ENCODE results near the gene CPS1.

CPS1 gene

DNA sequence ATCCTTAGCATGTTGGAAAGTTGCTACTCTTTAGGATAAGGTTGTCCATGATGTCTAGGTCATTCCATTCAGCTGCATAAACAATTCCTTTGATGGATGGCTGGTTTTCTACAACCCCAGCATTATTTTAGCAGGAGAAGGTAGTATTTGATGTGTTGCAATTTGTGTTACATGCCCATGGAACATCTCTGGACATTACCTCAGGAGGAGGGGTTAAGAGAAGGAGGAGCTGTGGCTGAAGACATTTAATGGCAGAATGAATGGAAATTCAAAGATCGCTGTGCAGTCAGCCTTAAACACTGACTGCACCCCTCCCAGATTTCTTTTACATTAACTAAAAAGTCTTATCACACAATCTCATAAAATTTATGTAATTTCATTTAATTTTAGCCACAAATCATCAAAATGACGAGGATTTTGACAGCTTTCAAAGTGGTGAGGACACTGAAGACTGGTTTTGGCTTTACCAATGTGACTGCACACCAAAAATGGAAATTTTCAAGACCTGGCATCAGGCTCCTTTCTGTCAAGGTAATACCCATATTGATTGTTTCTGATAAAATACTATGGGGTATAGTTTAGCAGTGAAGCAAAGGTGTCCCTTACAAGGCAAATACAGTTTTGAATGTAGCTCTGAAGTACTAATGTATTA lies at the start of gene CPS1:
Gene CPS1, plus strand, starts transcription at position 271 of the 652 bp plus-strand sequence. Its CDS starts 135 bp downstream, at position 406.
- no peak for DNase-seq (ENCODE audit: low read depth)

DNA sequence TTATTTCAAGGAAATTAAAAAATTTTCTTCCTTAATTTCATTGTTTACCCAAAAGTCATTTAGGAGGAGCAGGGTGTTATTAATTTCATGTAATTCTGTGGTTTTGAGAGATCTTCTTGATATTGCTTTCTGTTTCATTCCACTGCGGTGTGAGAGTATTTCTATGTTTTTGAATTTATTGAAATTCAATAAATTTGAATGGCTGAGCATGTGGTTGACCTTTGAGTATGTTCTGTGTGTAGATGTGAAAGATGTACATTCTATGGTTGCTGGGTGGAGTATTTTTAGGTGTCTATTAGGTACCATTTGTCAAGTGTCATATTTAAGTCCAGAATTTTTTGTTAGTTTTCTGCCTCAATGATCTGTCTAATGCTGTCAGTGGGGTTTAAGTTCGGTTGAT lies 40.5 kb upstream of the CPS1 start:
- no peak for DNase-seq (ENCODE audit: low read depth)

DNA sequence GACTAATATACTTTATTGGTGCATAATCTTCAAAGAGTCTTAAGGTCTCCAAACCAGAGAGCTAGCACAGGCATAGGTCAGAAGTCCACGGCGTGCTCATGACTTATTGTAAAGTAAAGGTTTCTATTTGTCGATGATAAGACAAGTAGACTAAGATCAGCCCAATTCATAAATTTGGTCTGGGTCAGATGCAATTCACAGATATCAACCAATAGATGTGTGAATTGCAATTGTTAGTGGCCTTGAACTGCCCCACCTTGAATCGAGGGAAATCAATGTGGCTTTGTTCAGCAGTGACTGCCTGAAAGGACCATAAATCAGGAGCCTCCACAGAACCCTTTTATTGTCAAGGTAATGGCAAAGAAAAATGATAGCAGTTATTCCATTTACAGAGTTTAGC lies 39.1 kb upstream of the CPS1 start:
- DNase-seq (ENCODE audit: low read depth) = no peak

DNA sequence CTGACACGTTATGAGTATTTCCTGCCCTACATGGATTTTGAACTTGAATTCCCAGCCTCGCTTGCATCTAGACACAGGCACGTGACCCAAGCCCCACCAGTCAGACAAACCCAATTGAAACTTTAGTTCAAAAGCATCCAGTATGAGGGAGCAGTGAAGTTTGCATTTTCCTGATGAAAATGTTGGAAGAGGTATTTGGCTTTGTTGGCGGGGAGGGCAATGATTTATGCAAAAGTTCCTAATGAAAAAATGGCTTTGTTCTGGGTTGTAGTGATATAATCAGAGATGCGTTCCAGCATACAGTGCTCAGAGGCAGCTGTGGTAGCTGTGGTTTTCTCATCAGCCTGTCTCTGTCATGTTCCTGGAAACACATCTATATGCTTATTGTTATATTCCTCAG lies 36.8 kb upstream of the CPS1 start:
- no peak for DNase-seq (ENCODE audit: low read depth)

DNA sequence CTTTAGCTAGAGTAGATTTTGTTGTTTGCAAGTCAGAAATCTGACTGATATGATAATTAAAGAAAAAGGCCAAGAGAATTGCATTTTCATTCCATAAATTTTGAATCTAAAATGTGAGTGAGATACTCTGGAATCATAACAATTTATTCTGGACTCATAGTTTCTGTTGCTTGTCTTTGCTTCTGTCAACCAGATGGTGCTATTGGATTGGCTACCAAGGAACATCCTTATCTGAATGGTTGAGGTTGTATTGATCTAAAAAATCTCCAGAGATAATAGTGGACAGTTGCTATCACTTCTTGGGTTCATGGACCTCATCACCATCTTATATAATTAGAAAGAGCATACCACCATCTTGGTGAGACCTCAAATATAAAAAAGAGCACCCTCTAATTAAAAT lies 34.0 kb upstream of the CPS1 start:
- DNase-seq (ENCODE audit: low read depth) = no peak

DNA sequence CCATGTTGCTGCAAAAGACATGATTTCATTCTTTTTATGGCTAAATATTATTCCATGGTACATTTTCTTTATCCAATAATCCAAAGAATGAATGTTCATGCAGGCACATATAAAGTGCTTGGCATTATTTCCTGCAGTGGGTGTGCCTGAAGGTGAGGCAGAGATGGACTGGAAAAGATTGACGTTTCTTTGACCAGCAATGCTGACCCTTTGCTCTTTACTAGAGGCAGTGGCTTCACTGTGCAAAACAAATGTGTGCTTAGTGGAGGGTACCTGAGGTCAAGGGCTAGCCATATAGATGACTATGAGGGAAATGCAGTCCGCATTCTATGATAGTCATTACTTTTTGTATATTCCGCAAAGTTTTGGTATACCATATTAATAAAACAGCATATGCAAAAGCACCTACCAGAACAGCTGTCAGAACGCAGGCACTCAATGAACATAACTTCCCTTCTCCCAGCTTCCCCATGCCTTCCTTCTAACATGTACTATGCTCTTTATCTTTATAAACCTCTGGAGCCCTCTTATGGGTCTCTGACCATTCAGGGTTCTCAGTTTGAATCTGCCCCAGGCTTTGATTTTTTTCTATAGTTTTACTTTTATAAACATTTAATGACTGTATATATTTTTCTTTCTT lies 32.6 kb upstream of the CPS1 start:
- no peak for DNase-seq (ENCODE audit: low read depth)

DNA sequence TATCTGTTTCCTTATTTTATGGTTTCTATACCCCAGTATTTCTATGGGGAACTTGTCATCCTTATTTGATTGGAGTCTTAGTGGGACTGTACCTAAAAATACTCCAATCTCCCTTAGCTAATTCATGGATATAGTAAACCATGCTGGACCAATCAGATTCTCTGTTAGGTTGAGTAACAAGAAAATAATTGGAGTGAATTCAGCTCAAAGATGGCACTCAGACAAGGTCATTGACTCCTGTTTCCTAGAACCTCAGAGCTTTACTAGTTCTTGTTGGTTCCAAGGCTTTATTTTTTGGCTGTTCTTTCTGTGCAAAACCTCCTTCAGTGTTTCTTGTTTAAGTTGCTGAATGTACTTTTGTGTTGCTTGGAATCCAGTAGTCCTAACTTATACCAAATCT lies 31.9 kb upstream of the CPS1 start:
- no peak for DNase-seq (ENCODE audit: low read depth)

DNA sequence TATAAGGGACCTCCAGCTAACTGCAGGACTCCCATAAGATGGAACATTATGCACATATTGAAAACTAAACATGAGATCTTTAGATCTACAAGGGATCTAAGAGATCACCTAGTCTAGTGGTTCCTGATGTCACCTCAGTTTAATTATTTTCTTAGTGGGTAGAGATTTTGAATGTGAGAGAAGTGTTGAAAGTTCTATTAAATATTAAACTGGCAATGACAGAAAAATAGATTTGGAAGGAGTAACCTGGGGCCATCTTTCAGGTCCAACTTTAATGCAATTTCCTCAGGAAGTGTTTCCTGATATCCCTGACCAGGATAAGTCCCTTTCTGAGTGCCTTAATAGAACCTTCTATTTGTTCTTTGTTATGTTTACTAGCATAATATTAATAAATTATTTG lies 29.1 kb upstream of the CPS1 start:
- DNase-seq (ENCODE audit: low read depth) = no peak

DNA sequence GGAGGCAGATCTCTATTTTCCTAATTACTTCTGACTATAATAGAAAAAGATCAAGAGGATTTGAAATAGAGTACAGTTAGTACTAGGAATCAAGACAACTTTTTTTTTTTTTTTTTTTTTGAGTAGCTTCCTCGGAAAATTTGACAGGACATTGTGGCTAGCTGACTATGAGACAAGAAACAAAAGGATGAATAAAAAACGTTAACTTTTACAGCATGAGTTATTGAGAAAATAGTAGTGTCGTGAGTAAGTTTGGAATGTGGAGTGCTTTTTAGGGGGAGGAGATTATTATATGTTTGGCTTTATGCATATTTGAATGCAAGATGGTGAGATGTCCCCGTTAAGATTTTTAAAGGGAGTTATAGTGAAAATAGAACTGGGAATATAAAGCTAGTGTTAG lies 27.7 kb upstream of the CPS1 start:
- DNase-seq (ENCODE audit: low read depth) = peak; percentile 59

DNA sequence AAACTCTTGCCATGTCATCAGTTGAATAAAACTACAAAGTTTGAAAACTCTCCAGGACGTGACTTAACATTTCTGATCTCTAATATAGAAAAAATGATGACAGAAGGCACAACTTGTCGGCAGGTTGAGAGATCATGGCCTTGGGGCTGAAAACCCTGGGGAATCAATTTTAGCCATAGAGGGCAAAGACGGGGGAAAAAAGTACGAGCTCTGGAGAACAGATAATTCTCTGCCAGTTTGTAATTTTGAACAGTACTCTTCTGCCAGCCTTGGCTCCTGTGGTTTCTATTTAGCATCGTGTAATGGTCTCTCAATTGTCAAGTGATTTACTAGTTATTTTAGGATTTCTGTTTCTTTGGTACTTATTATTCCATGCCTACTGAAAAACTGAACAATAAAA lies 25.3 kb upstream of the CPS1 start:
- DNase-seq (ENCODE audit: low read depth) = no peak

DNA sequence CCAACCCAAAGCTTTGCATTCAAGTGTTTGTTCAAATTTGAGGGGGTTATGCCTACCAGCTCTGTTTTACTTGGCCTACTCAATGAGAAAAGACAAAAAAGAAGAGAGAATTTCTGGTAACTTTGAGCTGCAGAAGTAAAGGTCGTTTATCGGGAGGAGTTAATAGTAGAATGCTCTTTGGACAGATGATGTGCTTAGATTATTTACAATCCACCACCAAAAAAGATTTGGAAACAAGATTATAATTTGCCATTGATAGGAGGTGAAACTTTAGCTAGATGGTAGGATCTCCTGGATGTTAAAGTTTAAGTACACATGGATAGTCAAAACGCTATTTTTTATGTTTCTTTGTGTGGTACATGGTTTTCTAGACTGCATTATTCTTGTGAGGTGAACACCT lies 24.9 kb upstream of the CPS1 start:
- no peak for DNase-seq (ENCODE audit: low read depth)

DNA sequence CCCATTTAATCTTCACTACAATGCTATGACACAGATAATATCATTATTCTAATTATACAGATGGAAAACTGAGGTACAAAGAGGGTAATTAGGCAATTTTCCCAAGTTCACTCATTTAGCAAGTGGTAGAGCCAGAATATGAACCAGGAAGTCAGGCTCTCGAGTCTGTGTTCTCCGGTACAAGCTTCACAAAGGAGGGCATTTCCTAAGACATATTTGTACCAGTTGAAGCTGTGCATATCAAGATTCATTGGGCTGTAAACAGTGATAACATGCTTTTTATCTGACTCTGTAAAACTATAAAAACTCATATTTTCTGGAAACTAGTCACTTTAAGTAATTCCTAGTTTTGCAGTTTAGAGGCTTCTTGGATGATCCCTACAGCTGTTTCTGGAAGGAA lies 23.0 kb upstream of the CPS1 start:
- DNase-seq (ENCODE audit: low read depth) = no peak

DNA sequence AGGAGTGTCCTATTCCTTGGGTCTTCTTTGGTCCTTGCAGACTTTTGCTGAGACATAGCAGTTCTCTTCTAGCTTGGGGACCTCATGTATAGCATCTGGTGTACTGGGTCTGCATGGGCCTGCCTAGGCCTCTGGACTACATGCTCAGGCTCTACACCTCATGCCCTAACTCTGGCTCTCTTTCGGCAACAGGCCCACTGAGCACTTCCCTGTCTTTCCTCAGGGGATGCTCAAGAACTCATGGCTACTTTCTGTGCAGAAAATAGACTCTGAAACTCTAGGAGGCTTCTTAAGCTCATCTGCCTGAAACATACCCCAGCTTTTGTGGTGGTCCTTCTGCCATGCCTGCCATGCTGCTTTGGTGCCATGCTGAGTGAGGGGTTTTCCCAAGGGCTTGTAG lies 21.5 kb upstream of the CPS1 start:
- DNase-seq (ENCODE audit: low read depth) = no peak

DNA sequence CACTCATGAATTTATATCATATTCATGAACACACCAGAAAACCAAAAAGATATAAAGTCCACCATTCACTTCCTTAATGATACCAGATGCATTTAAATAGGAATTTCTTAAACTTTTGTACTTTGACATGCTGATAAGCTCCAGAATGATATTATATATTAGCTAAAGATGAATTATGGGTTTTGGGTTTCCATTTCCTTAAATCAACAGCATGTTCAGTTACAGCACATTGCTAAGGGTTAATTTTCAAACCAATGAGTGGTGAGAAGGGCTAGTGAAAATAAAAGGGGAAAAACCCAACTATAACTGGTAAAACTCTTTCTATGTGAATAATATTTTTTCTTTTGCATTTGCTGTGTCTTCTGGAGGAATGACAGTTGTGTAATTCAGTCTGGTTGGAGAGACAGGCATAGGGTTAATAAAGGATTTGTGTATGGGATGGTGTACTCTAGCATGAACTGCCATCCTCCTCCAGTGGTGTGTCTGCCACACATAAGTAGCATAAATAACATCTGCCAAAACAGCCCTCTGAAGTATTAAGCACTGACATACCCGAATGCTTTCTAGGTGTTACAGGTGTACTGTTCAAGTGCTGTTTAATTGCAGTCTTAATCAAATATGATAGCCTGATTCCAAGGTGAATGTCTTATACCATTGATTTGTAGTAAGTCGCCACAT lies 19.3 kb upstream of the CPS1 start:
- DNase-seq (ENCODE audit: low read depth) = no peak

DNA sequence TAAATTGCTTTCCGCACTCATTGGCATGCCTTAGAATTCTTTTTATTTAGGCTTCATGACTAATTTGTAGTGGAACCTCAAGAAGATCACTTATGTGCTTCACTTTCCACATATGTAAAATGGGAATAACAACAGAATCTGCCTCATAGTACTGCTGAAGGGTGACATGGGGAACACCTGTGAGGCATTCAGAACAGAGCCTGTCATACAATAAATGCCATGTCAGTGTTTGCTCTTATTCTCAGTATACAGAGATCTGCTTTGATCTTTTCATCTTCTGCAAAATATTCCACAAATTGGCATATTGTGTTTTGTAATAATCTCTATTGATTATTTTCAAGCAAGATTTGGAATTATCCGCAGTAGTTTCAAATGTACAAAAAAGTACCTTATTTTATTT lies 17.4 kb upstream of the CPS1 start:
- DNase-seq (ENCODE audit: low read depth) = no peak

DNA sequence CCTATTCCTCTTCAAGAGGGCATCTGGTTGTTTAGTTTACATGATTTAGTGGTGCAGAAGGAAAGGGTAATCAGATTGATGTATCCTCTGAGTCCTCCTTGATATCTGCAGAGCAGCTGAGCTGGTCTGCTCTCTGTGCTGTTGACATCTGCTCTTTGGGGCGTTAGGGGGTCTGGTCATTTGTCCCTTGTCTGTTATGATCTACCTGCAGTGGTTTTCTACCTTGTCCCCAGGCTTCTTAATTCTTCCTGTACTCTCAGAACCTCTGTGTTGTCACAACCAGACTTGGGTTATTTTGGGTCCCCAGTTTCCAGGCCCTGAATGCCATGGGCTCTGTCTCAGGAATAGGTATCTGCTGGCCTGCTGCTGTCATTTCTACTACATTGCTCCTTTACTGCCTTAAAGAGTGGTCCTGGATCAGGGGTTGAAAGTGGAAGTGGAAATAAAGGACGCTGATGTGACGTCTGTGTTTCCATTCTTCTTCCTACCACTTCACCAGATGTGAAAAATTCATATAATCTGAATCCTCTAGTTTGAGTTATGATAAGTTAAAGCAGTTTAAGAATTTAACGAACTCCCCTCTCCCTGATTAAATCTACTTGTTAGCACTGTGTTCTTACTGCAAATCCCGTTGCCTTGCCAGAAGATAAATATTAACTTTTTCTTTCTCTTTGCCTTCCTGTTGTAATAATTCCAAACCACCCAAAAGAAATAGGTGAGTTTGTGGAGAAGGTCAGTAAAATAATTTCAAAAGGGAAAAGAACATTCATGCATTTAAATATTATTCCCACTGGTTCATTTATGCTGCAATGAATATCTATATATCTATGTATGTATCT lies 16.6 kb upstream of the CPS1 start:
- DNase-seq (ENCODE audit: low read depth) = no peak

DNA sequence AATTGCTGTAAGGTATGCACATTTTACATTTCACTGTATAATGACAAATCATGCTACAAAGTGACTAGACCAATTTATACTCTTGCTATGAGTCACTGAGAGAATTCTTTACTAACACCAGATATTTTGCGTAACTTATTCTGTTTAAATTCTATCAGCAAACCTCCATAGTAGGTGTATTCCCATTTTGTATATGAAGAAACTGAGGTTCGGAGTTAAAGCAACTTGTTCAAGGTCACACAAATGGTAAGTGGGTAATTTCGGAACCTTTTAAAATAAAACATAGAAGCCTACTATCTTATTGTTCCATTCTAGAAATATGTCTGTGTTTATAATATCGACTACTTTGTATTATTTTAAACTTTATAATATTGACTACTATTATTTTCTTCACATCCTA lies 15.9 kb upstream of the CPS1 start:
- peak; percentile 9 for DNase-seq (ENCODE audit: low read depth)

DNA sequence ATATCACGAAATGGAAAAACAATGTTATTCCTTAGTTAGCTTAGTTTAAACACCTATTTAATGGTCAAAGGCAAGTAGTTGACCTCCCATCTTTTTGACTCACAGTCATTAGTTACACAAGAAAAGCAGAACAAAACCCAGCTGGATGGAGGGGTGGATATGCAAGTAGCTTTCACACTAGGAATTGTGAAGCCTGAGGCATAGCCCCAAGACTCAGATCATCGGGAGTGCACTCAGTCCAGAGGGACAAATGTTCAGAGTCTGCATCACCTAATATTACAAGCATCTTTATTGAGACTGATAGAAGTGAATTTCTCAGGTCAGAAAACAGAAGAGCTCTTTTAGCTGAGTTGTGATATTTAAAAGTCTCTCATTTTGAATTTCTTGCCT lies 15.5 kb upstream of the CPS1 start:
- no peak for DNase-seq (ENCODE audit: low read depth)

DNA sequence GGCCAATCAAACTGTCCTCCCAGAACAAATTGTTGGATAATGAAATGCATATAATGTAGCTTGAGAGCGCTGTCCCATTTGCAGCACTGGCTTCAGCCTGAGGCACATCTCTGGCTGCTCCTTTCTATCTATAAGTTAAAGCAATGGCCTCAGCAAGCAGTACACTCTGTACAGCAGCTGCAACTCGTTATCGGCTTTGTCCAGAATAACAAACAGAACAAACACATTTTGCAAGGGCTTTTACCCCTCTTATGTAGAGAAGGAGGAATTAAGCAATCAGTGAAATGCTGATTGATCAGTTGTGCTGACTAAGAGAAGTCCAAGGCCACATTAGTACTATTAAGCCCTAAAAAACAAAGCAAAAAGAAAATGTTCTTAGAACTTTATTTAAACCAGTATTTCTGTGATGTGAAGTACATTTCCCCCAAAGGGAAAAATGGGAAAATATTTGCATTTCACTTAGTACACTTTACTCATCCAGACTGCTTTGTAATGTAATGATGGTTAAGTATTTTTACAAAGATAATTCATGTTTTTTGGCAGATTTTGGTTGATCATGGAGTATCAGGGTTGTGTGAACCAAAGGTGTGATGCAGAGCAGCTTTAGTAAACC lies 15.0 kb upstream of the CPS1 start:
- DNase-seq (ENCODE audit: low read depth) = no peak

DNA sequence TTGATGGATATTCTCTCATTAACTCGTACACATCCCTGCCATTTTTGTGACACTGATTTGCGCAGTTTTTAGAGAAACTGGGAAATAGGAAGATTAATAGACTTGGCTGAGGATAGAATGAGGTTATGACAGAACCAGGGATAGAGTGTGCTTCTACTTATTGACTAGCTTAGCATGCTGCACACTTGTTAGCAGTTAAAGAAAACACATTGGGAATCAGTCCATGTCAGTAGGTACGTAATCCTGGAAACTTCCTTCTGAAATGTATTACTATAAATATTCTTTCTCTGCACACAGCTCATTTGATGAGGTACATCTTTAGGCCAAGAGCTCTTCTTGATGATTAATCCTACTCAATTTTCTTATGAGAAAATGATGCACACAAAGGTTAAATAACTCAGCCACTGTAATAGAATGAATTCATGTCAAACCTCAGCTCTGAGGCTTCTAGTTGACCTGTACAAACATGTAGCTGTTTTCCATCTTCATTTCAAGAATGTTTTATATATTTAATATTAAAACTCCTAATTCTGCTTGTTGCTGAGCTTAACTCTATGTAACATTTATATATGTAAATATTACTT lies 12.3 kb upstream of the CPS1 start:
- no peak for DNase-seq (ENCODE audit: low read depth)

DNA sequence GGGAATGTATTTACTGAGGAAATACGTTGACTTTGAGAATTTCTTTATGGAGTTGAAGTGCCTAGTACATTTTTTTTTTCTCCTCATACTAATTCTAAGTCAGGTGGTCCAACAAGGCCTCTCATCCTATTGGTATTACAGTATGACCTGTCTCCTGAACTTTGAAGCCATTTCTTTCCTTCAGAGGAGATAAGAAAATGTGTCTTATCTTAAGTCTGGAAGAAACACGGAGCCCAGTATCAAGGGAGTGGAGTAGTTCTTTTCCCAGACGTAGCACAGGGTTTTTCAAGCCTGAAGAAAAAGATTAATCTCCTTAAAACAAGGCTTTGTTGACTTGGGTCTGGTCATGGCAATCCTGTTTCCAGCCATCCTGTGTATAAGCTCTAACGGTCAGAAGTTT lies 11.6 kb upstream of the CPS1 start:
- DNase-seq (ENCODE audit: low read depth) = no peak
